Small intestine (tissue), 7 donors: ENCODE data around the gene TBCD. TPM values are rescaled to one million over a fixed set of nuclear protein-coding genes. Genes with fewer than 3 reads are reported as not detected.

Experiments used
- DNase-seq, 2 donors: peaks; one replicate each; pipeline versions ENCODE4 v3.0.0 to v3.0.0-alpha.2; 2013
- FAIRE-seq: peaks from 2 replicates; lab custom pipeline; 2012; peaks lifted over from hg19 to GRCh38; lab: Jason Lieb, UNC
- H3K27ac ChIP-seq, 3 donors: one replicate each; pipeline ENCODE4 v1.5.1; 2013; ENCODE audit warnings: low read length in 2 of 3, mild to moderate bottlenecking in 2 of 3, control low read depth in 1 of 3, inconsistent platforms in 1 of 3, low read depth in 1 of 3, moderate library complexity in 1 of 3
- H3K27me3 ChIP-seq, 3 donors: one replicate each; pipeline ENCODE4 v1.6.1; 2013; ENCODE audit warnings: low read length in 3 of 3, inconsistent platforms in 1 of 3; ENCODE audit not compliant: control insufficient read depth in 3 of 3, insufficient read depth in 3 of 3
- H3K36me3 ChIP-seq, 3 donors: one replicate each; pipeline ENCODE4 v1.6.1; 2013; ENCODE audit warnings: low read length in 3 of 3, inconsistent platforms in 1 of 3, low read depth in 1 of 3, mild to moderate bottlenecking in 1 of 3, moderate library complexity in 1 of 3; ENCODE audit not compliant: control insufficient read depth in 3 of 3, insufficient read depth in 2 of 3
- H3K4me1 ChIP-seq, 3 donors: one replicate each; pipeline ENCODE4 v1.6.1; 2013; ENCODE audit warnings: low read length in 2 of 3, inconsistent platforms in 1 of 3, low read depth in 1 of 3, mild to moderate bottlenecking in 1 of 3, moderate library complexity in 1 of 3; ENCODE audit not compliant: control insufficient read depth in 3 of 3, insufficient read depth in 2 of 3
- H3K4me3 ChIP-seq, 3 donors: one replicate each; pipeline ENCODE4 v1.5.1; 2013; ENCODE audit warnings: low read length in 3 of 3, control low read depth in 1 of 3, inconsistent platforms in 1 of 3, low read depth in 1 of 3, mild to moderate bottlenecking in 1 of 3, moderate library complexity in 1 of 3
- H3K9me3 ChIP-seq, 2 donors: one replicate each; pipeline ENCODE4 v1.6.1; 2013; ENCODE audit warnings: low read depth in 1 of 2, low read length in 1 of 2; ENCODE audit not compliant: control insufficient read depth in 2 of 2, insufficient read depth in 1 of 2
- WGBS, 3 donors: extraction: QIAGEN DNeasy Blood & Tissue Kit; methylation state at CpG; one replicate each; pipeline ENCODE4 v1.1.7; 2013; 5-methylcytosine and 5-hydroxymethylcytosine counted together
- polyA plus RNA-seq, 4 donors: library from polyadenylated mRNA; stranded (reverse) in 3 of 4; unstranded in 1 of 4; fragments of 200-250 nt in 3 of 4; fragments of 120-200 nt in 1 of 4; gene quantifications; one replicate each; pipeline versions ENCODE4 v1.2.1 to v1.2.3, GENCODE V29; 2013
- donor health status: healthy with polysubstance abuse.
- donor health status: control.
- donor health status: control.
- donor health status: Bipolar disorder and iron deficiency.
- donor health status: healthy.

TBCD gene
- polyA plus RNA-seq, 4 donors, result 38.7 to 83.7 (median 67.3) TPM

DNA sequence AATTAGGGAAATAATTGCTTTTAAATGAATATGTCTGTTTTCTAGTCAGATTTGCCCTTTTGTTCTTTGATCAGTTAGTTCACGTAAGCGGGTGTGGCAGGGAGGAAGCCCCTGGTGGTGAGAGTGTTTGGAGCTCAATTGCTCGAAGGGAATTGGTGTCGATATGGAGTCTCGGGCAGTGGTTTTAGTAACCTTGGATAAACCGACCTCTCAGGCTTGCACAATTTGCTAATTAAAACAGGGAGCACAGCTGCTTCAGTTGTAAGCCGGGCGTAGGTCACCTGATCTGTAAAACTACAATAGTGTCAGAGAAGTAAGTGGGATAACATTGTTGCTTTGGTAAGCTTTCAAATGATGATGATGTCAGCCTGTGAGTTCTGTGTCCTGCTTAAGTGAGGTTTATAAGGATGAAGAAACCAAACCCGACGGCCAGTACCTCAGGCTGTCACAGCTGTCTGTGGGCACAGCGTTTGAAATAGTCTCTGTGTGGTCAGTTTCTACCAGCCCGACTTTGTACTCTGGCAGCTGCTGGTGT, 85.0 kb downstream of the TBCD start:
- DNase-seq (peak; percentile 49 to 61), FAIRE-seq (no peak)
- Histone ChIP-seq H3K4me3 (no peak overlapping the region), H3K4me1 (peaks cover 0 to 20% (median 3%) of the 10 kb centered on the region in 3 donors), H3K9me3 (no peaks in the 10 kb centered on the region), H3K36me3 (peaks cover 0 to 40% (median 0%) of the 10 kb centered on the region in 3 donors), H3K27ac (peak overlapping the region in 2 of 3 donors; percentile 36), H3K27me3 (no peaks in the 10 kb centered on the region)
- 44 to 62% (median 52%) methylated on average over 12 of the region's 12 CpGs for WGBS, 3 donors

DNA sequence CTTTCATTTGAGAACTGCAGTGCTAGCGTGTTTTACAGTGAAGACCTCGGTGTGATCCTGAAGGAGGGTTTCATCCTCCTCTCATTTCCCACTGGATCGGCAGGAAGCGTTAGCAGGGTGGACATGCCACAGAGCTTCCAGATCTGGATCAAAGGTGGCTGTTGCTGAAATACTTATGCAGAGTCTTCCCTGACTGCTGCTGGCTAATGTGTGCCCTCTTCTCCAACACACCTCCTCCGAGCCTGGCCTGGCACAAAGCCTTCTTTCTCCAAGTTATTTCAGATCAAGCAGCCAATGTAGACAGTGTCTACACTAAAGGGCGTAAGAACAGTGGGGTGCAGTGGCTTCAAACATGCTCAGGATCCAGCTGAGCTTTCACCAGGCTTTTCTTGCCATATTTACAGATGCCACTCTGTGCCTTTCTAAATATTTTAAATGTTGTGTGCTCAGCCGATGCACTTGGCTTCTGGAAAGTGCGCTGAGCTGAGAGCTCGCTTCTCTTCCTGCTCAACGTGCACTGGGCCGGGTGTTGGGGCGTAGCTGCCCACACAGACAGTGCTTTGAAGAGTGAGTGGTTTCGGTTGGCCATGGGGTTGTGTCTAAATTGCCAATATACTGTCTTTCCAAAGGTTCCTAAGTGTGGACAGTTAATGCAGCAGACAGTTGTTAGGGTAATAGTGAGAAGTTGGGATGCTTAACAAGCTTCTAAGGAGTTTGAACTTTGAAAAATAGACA, 85.9 kb downstream of the TBCD start:
- no peak overlapping the region for H3K4me3 ChIP-seq
- peaks cover 0 to 35% (median 0%) of the 10 kb centered on the region in 3 donors for H3K36me3 ChIP-seq
- WGBS, 3 donors, result 47 to 75% (median 52%) methylated on average over 13 of the region's 13 CpGs
- no peaks in the 10 kb centered on the region for H3K27me3 ChIP-seq
- peak overlapping the region in 2 of 3 donors; percentile 36 to 73 for H3K27ac ChIP-seq
- FAIRE-seq, result no peak
- peaks cover 0 to 20% (median 3%) of the 10 kb centered on the region in 3 donors for H3K4me1 ChIP-seq
- no peaks in the 10 kb centered on the region for H3K9me3 ChIP-seq
- peak in 1 of 2 donors; percentile 56 for DNase-seq

GRCh38 chr17:82838386-82839063, 86.7 kb downstream of the TBCD start:
- Histone ChIP-seq H3K36me3 (peaks cover 0 to 27% (median 0%) of the 10 kb centered on the region in 3 donors), H3K4me1 (peaks cover 0 to 20% (median 3%) of the 10 kb centered on the region in 3 donors), H3K27me3 (no peaks in the 10 kb centered on the region), H3K27ac (peak overlapping the region in 2 of 3 donors; percentile 24 to 36), H3K9me3 (no peaks in the 10 kb centered on the region), H3K4me3 (no peak overlapping the region)
- WGBS, 3 donors, result 51 to 70% (median 65%) methylated on average over 17 of the region's 17 CpGs
- FAIRE-seq, result no peak
- peak; percentile 69 to 84 for DNase-seq

DNA sequence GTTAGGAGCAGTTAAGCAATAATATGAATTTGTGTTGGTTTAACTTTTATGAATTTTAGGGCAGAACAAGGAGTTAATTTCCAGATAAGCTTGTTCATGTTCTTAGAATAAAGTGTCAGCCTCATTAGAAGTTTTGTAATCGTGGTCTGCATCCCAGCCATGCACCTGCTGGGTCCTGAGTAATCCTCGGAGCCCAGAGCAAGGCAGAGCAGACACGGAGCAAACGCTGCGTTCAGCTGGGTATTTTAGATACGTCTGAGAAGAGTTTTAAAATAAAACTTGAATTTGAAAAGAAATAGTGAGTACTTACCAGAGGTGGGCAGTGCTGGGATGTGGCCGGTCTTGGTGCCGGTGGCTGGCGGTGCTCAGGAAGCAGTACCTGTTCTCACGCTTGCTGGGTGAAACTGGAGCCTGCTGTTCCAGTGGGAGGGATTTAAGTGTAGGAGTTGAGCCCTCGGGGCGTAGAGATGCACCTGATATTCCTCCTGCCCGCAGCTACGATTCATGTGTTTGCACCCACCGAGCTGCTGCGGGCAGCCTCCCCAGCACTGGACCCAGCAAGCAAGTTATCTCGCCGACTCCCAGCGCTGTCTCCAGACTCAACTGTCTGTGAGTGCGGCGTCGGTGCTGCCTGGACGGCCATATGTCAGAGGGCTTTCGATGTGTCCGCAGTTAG, 87.9 kb downstream of the TBCD start, which contains the start of gene ZNF750:
TSS of gene ZNF750 (minus strand) at position 406 of the 676 bp plus-strand sequence. CDS start 7,568 bp downstream, outside the sequence.
- 93 to 95% (median 94%) methylated on average over 25 of the region's 25 CpGs for WGBS, 3 donors
- FAIRE-seq (no peak), DNase-seq (no peak)
- Histone ChIP-seq H3K36me3 (peaks cover 0 to 22% (median 0%) of the 10 kb centered on the region in 3 donors), H3K9me3 (no peaks in the 10 kb centered on the region), H3K27ac (no peak within 1 kb of the TSS), H3K27me3 (no peaks in the 10 kb centered on the region), H3K4me1 (peaks cover 0 to 20% (median 3%) of the 10 kb centered on the region in 3 donors), H3K4me3 (no peak within 1 kb of the TSS)

DNA sequence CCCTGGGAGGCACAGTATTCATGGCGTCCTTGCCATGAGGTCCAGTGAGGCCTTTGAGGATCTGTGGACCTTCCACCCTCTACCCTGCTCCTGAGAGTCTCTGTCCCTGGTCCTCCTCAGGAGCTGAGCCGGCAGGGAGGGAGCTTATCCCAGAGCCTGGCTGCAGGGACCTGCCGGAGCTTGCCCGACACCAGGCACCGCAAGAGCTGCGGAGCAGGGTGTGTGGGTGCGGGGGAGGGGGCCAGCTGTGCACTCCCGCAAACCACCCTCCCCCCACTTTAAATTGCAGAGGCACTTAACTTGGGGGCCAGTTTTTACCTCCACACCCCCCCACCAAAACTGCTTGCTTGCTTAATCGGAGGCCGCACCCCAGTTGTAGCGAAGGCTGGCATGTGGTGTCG, 88.6 kb downstream of the TBCD start:
- FAIRE-seq (no peak), DNase-seq (no peak)
- no peaks in the 10 kb centered on the region for H3K9me3 ChIP-seq
- H3K36me3 ChIP-seq, result peaks cover 0 to 22% (median 0%) of the 10 kb centered on the region in 3 donors
- peaks cover 0 to 20% (median 3%) of the 10 kb centered on the region in 3 donors for H3K4me1 ChIP-seq
- no peak overlapping the region for H3K4me3 ChIP-seq
- WGBS, 3 donors, result 93 to 99% (median 95%) methylated on average over 11 to 12 of the region's 12 CpGs
- no peak overlapping the region for H3K27ac ChIP-seq
- H3K27me3 ChIP-seq, result no peaks in the 10 kb centered on the region

DNA sequence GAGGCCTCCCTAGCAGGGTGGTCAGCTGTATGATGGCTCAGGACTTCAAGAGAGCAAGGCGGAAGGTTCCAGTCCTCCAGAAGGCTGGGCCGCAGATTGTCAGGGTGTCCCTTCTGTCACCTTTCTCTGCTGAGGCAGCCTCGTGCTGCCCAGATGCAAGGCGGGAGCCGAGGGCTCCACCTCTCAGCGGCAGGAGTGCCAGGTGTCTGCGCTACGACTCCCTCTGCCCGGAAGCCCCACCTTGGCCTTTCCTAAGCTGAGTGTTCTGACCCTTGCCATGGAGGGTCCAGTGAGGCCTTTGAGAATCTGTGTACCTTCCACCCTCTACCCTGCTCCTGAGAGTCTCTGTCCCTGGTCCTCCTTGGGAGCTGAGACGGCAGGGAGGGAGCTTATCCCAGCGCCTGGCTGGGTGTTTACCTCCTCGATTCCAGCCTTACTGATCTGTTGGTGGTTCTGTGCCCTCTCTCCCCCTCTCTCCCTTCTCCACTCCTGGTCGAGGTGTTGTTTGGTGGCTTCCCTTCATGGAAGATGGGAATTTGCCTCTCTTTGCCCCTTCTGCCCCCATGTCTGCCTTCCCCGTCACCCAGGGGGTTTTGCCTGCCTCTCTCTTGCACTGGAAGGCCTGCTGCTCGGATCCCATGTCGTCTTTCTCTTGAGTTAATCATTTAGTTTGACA, 90.2 kb downstream of the TBCD start:
- Histone ChIP-seq H3K27ac (no peak overlapping the region), H3K36me3 (peaks cover 0 to 29% (median 0%) of the 10 kb centered on the region in 3 donors), H3K4me1 (peaks cover 0 to 17% (median 3%) of the 10 kb centered on the region in 3 donors), H3K27me3 (no peaks in the 10 kb centered on the region), H3K9me3 (no peaks in the 10 kb centered on the region), H3K4me3 (no peak overlapping the region)
- DNase-seq, result no peak
- WGBS, 3 donors, result 89 to 91% (median 89%) methylated on average over 15 to 16 of the region's 16 CpGs
- FAIRE-seq, result no peak

GRCh38 chr17:82843904-82844680, 92.2 kb downstream of the TBCD start:
- Histone ChIP-seq H3K9me3 (no peaks in the 10 kb centered on the region), H3K27ac (peak overlapping the region in 1 of 3 donors; percentile 17), H3K36me3 (peaks cover 0 to 24% (median 0%) of the 10 kb centered on the region in 3 donors), H3K4me3 (no peak overlapping the region), H3K27me3 (no peaks in the 10 kb centered on the region), H3K4me1 (peaks cover 0 to 8% (median 0%) of the 10 kb centered on the region in 3 donors)
- no peak for FAIRE-seq
- 71 to 72% (median 71%) methylated on average over 6 to 7 of the region's 7 CpGs for WGBS, 3 donors
- no peak for DNase-seq
